HepG2 (cell line): Measurements from ENCODE around the gene EEF1AKMT3. TPM values are rescaled to one million over a fixed set of nuclear protein-coding genes. Genes with fewer than 3 reads are reported as not detected.

Experiments used
- CHCHD3 ChIP-seq: sonication (generic); formaldehyde crosslinking; IDR thresholded peaks from 2 replicates; pipeline ENCODE4 v1.8.0; 2022; ENCODE audit warnings: mild to moderate bottlenecking, missing genetic modification reagents, moderate library complexity
- ESRRA ChIP-seq: sonication (generic); formaldehyde crosslinking; IDR thresholded peaks from 2 replicates; pipeline ENCODE4 v1.5.1; 2020; ENCODE audit warnings: mild to moderate bottlenecking, low read depth, missing genetic modification reagents
- KDM6A ChIP-seq: IDR thresholded peaks from 2 replicates; pipeline ENCODE4 v1.6.1; 2016; ENCODE audit warnings: low read depth
- MXD1 ChIP-seq: sonication (generic); formaldehyde crosslinking; IDR thresholded peaks from 2 replicates; pipeline ENCODE4 v1.4.0; 2020; ENCODE audit warnings: mild to moderate bottlenecking, missing genetic modification reagents
- SMARCC2 ChIP-seq: fragments of 450-650 bp; IDR thresholded peaks from 2 replicates; pipeline ENCODE4 v1.6.1; 2017; ENCODE audit warnings: antibody characterized with exemption, mild to moderate bottlenecking
- ZNF18 ChIP-seq: sonication (generic); formaldehyde crosslinking; IDR thresholded peaks from 2 replicates; pipeline ENCODE4 v1.8.0; 2022; ENCODE audit warnings: mild to moderate bottlenecking, missing genetic modification reagents; ENCODE audit not compliant: insufficient replicate concordance
- ZNF264 ChIP-seq: sonication (generic); formaldehyde crosslinking; IDR thresholded peaks from 2 replicates; pipeline ENCODE4 v1.4.0; 2020; ENCODE audit warnings: missing genetic modification reagents
- ZNF646 ChIP-seq: sonication (generic); formaldehyde crosslinking; IDR thresholded peaks from 2 replicates; pipeline ENCODE4 v1.9.0; 2021; ENCODE audit warnings: mild to moderate bottlenecking, missing genetic modification reagents
- ZNF737 ChIP-seq: sonication (generic); formaldehyde crosslinking; IDR thresholded peaks from 2 replicates; pipeline ENCODE4 v1.5.0; 2020; ENCODE audit warnings: missing genetic modification reagents, mild to moderate bottlenecking, borderline replicate concordance
- polyA plus RNA-seq, 8 experiments: library from polyadenylated mRNA; depleted of rRNA in 3 of 8; stranded (reverse) in 7 of 8; unstranded in 1 of 8; fragments of >200 nt; fragmentation: Illumina TruSeq in 4 of 8; extraction: Trizol in 4 of 8; gene quantifications; 2 replicates each; pipeline versions ENCODE4 v1.2.1 to v1.2.3, GENCODE V29; 2011 to 2016; ENCODE audit warnings: low read depth in 4 of 8, missing spikeins in 1 of 8, mixed read lengths in 1 of 8; ENCODE audit not compliant: insufficient read depth in 1 of 8
- total RNA-seq, 5 experiments: library from RNA; depleted of rRNA; stranded (reverse); fragments of >200 nt; fragmentation: Illumina TruSeq; extraction: Trizol; gene quantifications; 2 replicates each; pipeline ENCODE4 v1.2.3, GENCODE V29; 2016; ENCODE audit warnings: low read depth in 1 of 5

Gene EEF1AKMT3
- total and polyA plus RNA-seq, 2 of the 13 experiments (the other 11 are each of a cell fraction or from before 2014, with no cell fraction given) = 4.7 to 11.4 TPM

GRCh38 chr12:57775563-57776246, 3.3 kb downstream of the EEF1AKMT3 start (continued):
- TF ChIP-seq ZNF646 (CRISPR knock-in tag) (no peak), SMARCC2 (no peak), CHCHD3 (no peak), ESRRA (no peak), ZNF264 (CRISPR knock-in tag) (no peak), MXD1 (no peak), ZNF18 (CRISPR knock-in tag) (no peak), ZNF737 (CRISPR knock-in tag) (no peak), KDM6A (CRISPR knock-in tag) (no peak)
- TF ChIP-seq, all 625 proteins: peak for 0
